HG02642 (cell line): ENCODE data around the gene ZNF267.
"Not testable (repeated sequence)": the region's sequence is repeated elsewhere in the genome, so short reads cannot be mapped to it uniquely, and the experiment has no call there.

Source experiments
- ATAC-seq: cut with Tn5 transposase; IDR thresholded peaks from one replicate; pipeline ENCODE4 v1.9.1; 2021; ENCODE audit warnings: mild to moderate bottlenecking; ENCODE audit not compliant: unreplicated experiment, poor library complexity

ZNF267 gene

DNA sequence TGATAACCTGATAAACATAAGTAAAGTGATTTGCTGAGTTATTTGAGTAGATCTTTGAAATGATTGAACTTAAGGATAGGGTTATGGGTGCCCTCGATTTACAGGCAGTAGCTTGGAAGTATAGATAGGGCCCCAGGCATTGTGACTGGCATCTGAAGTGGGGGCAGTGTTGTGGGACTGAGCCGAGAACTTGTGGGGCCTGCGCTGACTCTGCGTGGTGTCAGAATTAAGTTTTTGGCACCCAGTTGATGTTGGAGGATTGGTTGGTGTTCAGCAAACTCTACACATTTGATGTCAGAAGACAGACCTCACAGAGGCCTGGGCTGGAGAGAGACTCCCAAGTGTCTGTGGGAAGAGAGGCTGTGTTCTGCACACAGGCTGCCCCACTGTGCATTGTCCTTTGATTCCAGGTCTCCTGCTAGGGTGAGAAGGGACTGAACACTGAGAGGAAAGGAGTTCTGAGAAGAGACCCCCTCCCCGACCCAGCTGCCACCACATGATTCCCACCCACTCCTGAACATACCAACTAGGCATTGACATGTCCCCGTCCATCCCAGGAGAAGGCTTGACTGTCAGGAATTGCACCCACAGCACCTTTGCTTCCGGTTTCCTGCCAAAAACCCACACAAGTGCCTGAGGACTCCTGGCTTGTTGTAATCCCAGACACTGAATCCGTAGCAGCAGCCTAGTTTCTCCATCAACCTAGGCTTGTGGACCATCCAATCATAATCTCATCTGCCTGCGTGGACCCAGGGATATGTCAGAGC lies 4.5 kb downstream of the ZNF267 start:
- no peak for ATAC-seq

DNA sequence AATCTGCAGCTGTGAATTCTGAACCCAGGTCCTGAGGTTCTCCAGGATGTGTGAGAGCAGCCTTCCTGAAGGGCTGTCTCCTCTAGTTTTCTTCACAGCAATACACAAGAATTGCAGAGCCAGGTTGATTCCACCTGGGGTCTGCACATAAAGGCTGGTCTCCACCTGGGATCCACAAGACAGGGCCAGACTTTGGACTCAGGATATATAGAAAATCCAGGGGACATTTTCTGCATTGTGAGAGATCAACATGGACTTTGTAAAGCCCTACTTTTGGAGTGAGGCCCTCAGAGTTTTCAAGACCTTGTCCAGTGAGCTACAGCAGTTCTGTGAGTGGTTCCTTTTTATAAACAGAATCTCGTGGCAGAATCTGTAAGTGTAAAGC lies 6.3 kb downstream of the ZNF267 start:
- ATAC-seq, result no peak

- peak; percentile 48 for ATAC-seq
Observed at GRCh38 chr16:31880322-31880979, 6.8 kb downstream of the ZNF267 start.

- ATAC-seq, result no peak
Observed at GRCh38 chr16:31886227-31886626, 12.6 kb downstream of the ZNF267 start.

DNA sequence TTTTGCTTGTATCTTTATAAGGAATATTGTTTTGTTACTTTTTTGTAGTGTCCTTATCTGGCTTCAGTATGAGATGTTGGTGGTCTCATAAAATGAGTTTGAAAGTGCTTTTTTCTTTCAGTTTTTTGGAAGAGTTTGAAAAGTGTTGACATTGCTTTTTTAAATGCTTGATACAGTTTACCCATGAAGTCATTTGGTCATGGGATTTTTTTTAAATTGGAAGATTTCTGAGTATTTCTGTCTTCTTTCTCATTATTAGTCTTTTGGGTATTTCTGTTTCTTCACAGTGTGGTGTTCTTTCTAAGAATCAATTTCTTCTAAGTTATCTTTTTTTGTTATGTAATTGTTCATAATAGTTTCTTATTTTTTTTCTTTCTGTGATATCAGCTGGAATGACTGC lies 15.1 kb downstream of the ZNF267 start:
- no peak for ATAC-seq

- ATAC-seq, result not testable (repeated sequence)
Observed at GRCh38 chr16:31892111-31892510, 18.5 kb downstream of the ZNF267 start.

- ATAC-seq, result no peak
Observed at GRCh38 chr16:31893824-31894223, 20.2 kb downstream of the ZNF267 start.

GRCh38 chr16:31897283-31897682 lies 23.7 kb downstream of the ZNF267 start:
- no peak for ATAC-seq

GRCh38 chr16:31899505-31899904 lies 25.9 kb downstream of the ZNF267 start:
- ATAC-seq, result no peak

- not testable (repeated sequence) for ATAC-seq
Observed at GRCh38 chr16:31904571-31904970, 31.0 kb downstream of the ZNF267 start.

- ATAC-seq, result no peak
Observed at GRCh38 chr16:31913668-31914067, 40.1 kb downstream of the ZNF267 start.

- no peak for ATAC-seq
Observed at GRCh38 chr16:31916056-31916488, 42.5 kb downstream of the ZNF267 start.

DNA sequence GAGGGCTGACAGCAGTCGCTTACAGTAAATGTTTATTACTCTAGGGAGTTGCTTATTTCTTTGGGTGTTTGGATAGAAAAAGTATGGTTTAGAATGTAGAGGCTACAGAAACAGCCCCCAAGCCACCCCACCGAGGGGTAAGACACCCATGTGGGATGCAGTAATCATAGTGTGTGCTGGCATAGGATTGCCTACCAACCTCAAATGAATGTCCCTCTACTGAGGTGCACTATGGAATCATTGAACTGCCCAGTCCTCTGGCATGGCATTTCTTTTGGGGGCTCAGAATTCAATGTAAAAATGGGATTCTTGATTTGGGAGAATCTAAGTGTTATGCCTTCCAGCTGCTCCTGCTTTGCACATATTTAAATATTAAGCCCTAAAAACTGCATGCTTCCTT lies 46.8 kb downstream of the ZNF267 start:
- no peak for ATAC-seq

DNA sequence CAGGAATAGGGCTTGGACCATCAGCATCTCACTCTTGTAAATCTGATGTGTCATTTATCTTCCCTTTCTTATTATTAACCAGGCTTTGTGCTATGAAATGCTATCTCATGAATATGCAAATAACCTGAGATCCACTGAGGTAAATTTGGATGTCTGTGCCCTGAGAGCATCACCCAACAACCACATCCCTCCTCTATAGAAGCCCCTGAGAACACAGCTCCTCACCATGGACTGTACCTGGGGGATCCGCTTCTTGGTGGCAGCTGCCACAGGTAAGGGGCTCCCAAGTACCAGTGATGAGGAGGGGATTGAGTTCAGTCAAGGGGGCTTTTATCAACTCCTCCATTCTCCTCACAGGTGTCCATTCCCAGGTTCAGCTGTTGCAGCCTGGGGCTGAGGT lies 78.2 kb downstream of the ZNF267 start:
- ATAC-seq, result not testable (repeated sequence)

- ATAC-seq, result not testable (repeated sequence)
Observed at GRCh38 chr16:31952206-31952605, 78.6 kb downstream of the ZNF267 start.

- ATAC-seq, result not testable (repeated sequence)
Observed at GRCh38 chr16:31956221-31956620, 82.6 kb downstream of the ZNF267 start.

DNA sequence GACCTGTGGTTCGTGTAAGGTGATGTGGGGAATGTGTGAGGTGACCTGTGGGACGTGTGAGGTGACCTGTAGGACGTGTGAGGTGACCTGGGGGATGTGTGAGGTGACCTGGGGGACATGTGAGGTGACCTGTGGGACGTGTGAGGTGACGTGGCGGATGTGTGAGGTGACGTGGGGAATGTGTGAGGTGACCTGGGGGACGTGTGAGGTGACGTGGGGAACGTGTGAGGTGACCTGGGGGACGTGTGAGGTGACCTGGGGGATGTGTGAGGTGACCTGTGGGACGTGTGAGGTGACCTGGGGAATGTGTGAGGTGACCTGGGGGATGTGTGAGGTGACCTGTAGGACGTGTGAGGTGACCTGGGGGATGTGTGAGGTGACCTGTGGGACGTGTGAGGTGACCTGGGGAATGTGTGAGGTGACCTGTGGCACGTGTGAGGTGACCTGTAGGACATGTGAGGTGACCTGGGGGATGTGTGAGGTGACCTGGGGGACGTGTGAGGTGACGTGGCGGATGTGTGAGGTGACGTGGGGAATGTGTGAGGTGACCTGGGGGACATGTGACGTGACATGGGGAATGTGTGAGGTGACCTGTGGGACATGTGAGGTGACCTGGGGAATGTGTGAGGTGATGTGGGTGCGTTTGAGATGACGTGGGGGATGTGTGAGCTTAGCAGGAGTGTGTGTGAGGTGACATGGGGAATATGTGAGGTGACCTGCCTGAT lies 86.7 kb downstream of the ZNF267 start:
- ATAC-seq, result not testable (repeated sequence)
